CMK (cell line): ENCODE measurements around the gene KLHL20.
"Not testable (repeated sequence)": the region's sequence is repeated elsewhere in the genome, so short reads cannot be mapped to it uniquely, and the experiment has no call there.

Experiments used
- DNase-seq: peaks from one replicate; pipeline ENCODE4 v3.0.0-alpha.2; 2010; ENCODE audit warnings: low read depth

KLHL20 gene, protein sequence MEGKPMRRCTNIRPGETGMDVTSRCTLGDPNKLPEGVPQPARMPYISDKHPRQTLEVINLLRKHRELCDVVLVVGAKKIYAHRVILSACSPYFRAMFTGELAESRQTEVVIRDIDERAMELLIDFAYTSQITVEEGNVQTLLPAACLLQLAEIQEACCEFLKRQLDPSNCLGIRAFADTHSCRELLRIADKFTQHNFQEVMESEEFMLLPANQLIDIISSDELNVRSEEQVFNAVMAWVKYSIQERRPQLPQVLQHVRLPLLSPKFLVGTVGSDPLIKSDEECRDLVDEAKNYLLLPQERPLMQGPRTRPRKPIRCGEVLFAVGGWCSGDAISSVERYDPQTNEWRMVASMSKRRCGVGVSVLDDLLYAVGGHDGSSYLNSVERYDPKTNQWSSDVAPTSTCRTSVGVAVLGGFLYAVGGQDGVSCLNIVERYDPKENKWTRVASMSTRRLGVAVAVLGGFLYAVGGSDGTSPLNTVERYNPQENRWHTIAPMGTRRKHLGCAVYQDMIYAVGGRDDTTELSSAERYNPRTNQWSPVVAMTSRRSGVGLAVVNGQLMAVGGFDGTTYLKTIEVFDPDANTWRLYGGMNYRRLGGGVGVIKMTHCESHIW

DNA sequence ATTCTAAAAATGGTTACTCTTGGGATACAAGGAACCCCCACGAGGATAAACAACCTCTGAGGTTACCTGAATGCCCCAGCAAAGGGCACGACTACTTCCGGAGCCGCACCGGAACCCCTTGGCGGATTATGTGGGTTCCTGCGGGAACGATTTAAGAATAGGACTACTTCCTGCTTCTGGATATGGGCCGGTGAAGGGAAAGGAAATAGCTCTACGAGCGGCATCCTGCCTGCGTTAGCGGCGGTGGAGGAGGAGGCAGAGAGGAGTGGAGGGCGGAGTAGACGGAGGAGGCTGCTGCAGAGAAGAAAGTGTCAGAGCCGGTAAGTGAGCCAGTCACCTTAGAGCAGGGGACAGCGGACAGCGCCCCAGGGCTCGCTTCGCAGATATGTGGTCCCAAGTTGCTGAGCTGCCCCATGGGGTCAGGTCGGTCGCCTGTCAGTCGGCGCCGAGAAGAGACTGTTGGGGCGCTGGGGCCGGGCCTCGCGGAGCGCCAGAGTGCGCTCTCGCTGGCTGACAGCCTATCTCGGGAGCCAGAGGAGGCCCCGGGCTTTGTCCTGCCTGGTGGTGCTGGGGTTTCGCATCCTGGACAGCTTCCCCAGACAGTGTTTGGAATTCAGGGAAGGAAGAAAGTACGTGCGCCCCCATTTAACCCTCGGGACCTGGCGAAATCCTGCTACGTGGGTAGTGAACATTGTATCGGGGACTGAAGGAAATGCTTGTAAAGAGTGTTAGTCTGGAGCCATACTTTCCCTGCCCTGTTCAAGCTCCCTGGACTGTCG lies at the start of gene KLHL20:
KLHL20 (plus strand) TSS at position 223 of the 779 bp plus-strand sequence. CDS start 1,063 bp downstream, outside the sequence.
- peak; percentile 82 for DNase-seq

DNA sequence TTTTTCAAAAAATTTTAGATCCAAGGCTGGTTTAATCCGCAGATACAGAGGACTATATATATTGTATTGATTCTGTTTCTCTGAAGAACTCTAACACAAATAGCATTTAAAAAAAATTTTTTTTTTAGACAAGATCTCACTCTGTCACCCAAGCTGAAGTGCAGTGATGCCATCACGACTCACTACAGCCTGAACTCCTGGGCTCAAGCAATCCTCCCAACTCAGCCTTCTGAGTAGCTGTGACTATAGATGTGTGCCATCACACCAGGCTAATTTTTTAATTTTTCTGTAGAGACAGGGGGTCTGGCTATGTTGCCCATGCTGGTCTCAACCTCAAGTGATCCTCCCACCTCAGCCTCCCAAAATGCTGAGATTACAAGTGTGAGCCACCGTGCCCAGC lies 48.1 kb upstream of the KLHL20 start:
- no peak for DNase-seq

DNA sequence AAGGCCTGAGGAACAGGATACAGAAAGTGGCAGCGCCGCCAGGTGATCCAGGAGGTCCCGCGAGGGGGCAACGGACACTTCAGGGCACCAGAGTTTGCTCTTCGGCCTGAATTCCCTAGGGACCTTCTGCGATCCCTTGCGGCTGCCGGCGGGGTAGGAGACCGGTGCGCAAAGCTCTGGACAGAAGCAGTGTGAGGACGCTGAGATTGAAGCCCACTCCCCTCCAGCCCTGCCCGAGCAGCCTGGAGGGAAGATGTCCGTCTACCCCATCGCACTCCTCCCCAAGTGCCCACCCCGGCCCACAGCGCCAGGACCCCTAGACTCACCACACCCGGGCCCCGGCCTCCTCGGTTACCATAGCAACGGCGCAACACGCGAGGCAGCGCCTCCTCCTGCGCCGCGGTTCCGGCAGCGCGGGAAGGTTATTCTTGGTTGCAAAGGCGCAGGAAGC lies 45.3 kb upstream of the KLHL20 start, which contains the start of gene ANKRD45:
ANKRD45 (minus strand) TSS at position 361 of the 451 bp plus-strand sequence. CDS start 10,433 bp downstream, outside the sequence.
- DNase-seq = no peak

DNA sequence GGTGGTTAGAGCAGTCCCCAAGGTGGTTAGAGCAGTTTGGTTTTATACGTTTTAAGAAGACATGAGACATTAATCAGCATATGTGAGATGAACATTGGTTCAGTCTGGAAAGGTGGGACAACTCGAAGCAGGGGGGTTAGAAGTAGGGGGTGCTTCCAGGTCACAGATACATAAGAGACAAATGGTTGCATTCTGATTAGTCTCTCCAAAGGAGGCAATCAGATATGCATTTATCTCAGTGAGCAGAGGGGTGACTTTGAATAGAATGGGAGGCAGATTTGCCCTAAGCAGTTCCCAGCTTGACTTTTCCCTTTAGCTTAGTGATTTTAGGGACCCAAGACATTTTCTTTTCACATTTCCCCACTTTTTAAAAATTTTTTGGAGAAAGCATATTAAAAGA lies 40.3 kb upstream of the KLHL20 start:
- DNase-seq = not testable (repeated sequence)

DNA sequence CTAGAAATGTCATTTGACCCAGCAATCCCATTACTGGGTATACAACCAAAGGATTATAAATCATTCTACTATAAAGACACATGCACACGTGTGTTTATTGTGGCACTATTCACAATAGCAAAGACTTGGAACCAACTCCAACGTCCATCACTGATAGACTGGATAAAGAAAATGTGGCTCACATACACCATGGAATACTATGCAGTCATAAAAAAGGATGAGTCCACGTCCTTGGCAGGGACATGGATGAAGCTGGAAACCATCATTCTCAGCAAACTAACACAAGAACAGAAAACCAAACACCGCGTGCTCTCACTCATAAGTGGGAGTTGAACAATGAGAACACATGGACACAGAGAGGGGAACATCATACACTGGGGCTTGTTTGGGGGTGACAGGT lies 34.6 kb upstream of the KLHL20 start:
- not testable (repeated sequence) for DNase-seq

DNA sequence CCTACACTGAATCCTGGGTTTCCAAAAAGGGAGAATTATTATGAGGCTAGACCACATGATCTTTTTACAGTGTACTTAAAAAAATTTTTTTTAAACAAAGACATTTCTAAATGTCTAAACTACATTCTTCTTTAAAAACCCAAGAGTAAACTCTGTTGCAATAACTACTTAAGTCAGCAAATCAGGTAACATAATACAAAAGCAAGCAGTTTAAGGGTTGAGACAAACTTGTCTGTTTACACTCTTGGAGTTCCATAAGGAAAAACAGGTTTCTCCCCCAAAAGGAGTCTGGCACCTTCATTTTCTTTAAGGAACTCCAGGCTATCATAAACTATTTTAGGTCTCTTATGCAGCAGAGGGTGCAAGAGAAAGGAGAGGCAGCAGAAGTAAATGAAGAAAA lies 32.6 kb upstream of the KLHL20 start:
- no peak for DNase-seq

DNA sequence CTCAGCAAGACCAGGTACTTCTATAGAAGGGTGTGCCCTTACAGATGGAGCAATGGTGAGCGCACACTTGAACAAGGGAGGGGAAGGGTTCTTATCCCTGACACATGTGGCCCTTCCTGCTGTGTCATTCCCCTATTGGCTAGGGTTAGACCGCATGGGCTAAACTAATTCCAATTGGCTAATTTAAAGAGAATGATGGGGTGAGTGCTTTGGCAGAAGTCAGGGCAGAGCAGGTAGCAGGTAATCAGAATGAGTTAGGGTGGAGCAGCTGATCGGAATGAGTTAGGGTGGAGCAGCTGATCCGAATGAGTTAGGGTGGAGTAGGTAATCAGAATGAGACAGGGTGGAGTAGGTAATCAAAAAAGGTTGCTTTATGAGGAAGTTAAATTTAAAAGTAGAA lies 30.9 kb upstream of the KLHL20 start:
- not testable (repeated sequence) for DNase-seq

DNA sequence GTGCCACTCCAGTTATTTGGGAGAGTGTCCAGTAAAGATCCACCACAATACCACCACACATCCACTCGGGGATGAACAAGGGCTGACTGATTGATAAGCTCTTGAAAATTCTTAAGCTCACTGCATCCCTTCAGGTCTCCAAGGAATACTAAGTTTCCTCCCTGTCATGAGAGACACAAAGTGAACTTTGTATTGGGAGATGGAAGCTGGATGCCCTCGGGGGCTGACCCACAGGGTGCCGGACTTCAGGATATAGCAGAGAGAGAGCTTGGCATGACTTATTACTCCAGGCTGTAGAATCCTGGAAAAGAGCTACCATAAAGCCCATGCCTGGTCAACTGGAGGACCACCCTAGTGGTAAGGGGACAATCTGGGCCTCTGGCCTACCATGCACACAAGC lies 29.7 kb upstream of the KLHL20 start:
- not testable (repeated sequence) for DNase-seq

DNA sequence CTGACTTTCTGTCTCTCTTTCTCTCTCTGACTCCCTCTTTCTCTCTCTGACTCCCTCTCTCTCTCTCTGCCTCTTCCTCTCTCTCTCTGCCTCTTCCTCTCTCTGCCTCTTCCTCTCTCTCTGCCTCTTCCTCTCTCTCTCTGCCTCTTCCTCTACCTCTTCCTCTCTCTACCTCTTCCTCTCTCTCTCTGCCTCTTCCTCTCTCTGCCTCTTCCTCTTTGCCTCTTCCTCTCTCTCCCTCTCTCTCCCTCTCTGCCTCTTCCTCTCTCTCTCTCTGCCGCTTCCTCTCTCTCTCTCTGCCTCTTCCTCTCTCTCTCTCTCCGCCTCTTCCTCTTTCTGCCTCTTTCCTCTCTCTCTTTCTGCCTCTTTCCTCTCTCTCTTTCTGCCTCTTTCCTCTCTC lies 26.5 kb upstream of the KLHL20 start:
- DNase-seq = peak; percentile 12

DNA sequence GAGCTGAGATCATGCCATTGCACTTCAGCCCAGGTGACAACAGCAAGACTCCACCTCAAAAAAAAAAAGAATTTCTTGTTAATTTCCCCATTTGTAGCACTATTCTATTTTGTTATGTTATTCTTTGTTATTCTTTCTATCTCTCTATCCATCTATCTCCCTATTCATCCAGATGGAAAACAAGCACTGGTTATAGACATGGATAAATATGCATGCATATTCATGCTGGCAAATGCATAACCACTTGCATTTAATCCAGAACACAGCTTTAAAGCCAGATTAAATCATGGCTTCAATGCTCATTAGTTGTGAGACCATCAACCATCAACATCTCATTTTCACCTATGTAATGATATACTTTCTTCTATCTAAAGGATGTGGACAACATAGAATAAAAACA lies 21.5 kb upstream of the KLHL20 start:
- DNase-seq = no peak

DNA sequence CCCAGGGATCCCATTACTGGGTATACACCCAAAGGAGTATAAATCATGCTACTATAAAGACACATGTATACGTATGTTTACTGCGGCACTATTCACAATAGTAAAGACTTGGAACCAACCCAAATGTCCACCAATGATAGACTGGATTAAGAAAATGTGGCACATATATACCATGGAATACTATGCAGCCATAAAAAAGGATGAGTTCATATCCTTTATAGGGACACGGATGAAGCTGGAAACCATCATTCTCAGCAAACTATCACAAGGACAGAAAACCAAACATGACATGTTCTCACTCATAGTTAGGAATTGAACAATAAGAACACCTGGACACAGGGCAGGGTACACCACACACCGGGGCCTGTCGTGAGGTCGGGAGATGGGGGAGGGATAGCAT lies 13.5 kb upstream of the KLHL20 start:
- DNase-seq = not testable (repeated sequence)

DNA sequence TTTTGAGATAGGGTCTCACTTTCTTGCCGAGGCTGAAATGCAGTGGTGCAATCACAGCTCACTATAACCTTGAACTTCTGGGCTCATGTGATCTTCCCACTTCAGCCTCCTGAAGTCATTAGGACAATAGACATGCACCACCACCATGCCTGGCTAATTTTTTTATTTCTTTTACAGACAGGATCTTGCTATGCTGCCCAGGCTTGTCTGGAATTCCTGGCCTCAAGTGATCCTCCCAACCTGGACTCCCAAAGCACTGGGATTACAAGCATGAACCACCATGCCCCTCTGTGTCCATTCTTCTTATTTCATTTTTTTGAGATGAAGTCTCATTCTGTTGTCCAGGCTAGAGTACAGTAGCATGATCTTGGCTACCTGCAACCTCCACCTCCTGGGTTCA lies 12.0 kb upstream of the KLHL20 start:
- no peak for DNase-seq

DNA sequence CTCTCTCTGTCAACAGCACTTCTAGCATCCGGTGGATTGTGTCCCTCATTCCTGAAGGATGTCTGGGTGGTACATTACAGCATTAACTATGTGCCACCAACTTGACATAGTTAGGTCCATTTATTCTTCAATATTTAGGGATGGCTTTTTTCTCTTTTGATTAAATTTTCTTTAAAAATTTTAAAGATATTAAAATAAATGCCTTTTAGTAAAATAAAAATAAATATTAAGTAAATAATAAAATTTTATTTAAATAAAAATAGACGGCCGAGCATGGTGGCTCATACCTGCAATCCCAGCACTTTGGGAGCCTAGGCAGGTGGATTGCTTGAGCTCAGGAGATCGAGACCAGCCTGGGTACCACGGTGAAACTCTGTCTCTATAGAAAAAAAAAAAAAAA lies 9.7 kb upstream of the KLHL20 start:
- no peak for DNase-seq

DNA sequence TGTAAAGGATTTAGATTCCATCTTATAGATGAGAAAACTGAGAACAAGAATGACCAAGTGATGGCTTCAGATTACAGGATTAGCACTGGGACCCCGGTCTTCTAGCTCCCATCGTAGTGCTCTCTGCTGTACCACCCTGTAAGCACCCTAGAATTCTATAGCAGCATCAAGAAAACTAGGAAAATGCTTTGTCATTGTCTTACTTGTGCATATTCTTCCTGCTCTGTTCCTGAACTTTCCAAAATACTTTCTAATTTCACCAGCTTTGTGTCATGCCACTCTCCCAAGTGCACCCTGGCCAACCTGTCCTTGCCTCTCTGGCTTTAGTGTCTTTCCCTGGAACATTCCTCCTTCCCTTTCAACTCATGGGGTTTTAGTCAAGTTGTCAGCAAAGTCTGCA lies 6.0 kb upstream of the KLHL20 start:
- DNase-seq = no peak

DNA sequence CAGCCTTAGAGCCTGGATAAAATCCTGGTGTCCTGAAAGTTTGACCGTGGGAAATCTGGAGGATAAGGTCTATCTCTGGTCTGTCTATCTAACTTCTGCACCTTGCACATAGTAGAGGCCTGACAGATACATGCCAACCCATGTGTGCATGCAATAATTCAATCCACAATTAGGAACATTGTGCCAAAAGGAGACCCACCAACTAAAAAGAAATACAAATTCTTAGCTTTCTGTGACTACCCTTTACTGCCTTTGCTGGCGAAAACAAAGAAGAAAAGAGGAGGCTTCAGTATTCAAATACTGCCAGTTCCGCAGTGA lies 381 bp upstream of the KLHL20 start:
- DNase-seq = no peak

DNA sequence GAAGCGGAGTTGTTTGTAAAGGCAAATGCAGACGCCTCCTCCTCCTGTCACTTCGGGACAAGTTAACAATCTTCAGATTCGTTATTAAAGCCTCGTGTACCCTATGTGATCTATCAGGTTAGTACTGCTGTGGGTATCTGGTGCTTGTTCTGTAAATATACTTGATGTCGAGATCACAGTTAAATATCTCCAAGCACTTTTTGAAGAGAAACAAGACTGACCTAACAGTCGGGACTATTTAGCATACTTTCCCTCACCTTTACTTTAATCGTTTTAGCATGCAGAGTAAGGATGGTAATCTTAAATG lies 710 bp downstream of the KLHL20 start:
- no peak for DNase-seq

DNA sequence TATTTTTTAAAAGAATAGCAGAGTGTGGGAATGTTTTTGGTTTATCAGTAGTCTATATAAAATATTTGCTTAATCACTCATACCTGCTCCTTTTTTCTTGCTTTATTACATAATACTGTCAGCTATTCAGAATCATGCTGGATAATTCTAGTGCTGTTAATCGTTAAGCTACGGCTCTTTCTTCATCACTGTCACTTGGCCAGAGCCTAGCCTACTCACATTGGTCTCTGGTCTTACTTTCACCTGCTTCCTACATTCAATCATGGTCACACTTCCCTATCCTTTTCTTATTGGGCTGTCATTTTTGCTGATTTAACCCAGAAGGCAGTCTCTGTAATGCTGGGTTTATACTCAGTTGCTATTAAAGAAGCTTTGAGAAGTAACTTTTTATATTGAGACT lies 2.5 kb downstream of the KLHL20 start:
- no peak for DNase-seq

DNA sequence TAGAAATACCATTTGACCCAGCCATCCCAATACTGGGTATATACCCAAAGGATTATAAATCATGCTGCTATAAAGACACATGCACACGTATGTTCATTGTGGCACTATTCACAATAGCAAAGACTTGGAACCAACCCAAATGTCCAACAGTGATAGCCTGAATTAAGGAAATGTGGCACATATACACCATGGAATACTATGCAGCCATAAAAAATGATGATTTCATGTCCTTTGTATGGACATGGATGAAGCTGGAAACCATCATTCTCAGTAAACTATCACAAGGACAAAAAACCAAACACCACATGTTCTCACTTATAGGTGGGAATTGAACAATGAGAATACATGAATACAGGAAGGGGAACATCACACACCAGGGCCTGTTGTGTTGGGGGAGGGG lies 16.6 kb downstream of the KLHL20 start:
- not testable (repeated sequence) for DNase-seq

DNA sequence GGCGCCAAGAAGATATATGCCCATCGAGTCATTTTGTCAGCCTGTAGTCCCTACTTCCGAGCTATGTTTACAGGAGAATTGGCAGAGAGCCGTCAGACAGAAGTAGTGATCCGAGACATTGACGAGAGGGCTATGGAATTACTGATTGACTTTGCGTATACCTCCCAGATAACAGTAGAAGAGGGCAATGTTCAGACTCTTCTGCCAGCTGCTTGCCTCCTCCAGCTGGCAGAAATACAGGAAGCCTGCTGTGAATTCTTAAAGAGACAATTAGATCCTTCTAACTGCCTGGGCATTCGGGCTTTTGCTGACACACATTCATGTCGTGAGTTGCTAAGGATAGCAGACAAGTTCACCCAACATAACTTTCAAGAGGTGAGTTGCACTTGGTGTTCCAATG lies 19.1 kb downstream of the KLHL20 start:
- no peak for DNase-seq

DNA sequence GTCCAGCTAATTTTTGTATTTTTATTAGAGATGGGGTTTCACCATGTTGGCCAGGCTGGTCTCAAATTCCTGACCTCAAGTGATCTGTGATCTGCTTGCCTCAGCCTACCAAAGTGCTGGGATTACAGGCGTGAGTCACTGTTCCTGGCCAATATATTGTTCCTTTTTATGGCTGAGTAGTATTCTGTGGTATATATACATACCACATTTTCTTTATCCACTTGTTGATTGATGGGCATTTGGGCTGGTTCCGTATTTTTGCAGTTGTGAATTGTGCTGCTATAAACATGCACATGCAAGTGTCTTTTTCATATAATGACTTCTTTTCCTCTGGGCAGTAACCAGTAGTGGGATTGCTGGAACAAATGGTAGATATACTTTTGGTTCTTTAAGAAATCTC lies 21.3 kb downstream of the KLHL20 start:
- DNase-seq = not testable (repeated sequence)

DNA sequence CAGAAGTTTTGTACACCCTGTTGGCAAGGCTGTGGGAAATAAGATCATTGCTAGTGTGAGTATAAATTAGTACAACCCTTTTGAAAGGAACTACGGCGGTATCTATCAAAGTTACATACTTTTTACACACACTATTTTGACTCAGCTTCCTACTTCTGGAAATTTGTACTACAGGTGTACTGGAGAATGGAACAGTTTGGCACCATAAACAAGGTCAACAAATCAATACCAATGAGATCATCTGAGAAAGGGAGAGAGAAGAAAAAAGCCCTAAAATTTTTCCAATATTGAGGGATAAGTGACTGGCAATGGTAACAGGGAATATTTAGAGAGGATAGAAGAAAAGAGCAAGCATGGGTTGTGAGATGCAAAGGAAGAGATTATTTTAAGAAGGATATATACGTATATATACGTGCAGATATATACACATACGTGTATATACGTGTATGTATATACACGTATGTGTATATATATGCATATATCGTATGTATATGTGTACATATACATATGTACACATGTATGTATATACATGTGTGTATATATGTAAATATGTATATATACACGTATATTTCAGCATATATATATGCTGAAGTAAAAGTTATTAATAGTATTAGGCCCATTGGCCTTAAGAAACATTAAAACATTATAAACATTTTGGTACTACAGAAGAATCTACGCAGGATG lies 27.6 kb downstream of the KLHL20 start:
- DNase-seq = no peak

DNA sequence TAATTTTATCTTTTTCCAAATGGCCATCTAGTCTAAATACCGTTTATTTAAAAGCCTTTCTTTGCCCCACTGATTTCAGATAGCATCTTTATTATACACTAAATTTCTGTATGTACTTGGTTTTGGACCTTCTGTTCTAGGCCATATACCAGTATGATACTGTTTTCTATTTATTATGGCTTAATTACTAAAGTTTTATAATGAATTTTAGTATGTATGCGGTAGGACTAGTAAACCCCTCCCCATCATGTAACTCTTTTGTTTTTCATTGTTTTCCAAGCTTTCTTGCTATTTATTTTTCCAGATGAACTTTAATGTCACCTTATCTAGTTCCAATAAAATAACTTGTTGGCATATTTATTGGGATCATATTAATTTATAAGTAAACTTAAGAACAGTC lies 29.9 kb downstream of the KLHL20 start:
- DNase-seq = no peak

DNA sequence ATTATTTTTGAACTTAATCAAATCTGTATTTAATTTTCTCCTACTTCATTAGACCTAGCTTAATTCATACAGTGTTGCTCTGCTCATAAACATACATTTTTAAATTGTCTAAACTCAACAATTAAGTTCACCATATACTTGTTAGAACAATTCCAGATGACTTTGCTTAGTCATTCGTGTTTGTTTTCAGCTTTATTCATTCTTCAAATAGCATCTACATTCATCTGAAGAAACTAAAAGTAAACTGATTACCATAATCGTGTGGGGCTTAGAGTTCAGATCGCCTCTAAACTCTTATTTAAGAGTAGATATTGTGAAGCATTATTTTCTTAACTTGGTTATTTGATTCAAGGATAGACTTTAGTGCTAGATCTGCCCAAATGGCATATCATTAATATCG lies 34.4 kb downstream of the KLHL20 start:
- no peak for DNase-seq
